ENCODE data around the gene BCL2L2.
"Not testable (repeated sequence)": the region's sequence is repeated elsewhere in the genome, so short reads cannot be mapped to it uniquely, and the experiment has no call there.

BCL2L2 gene

GRCh38 chr14:23324993-23325392 lies 18.4 kb downstream of the BCL2L2 start:
- no peak for DNase-seq

GRCh38 chr14:23325746-23326145 lies 19.1 kb downstream of the BCL2L2 start:
- not testable (repeated sequence) for DNase-seq

- DNase-seq = no peak
These were observed 20.1 kb downstream of the BCL2L2 start for GRCh38 chr14:23326491-23327332.

- DNase-seq = peak; percentile 53
These were observed 21.5 kb downstream of the BCL2L2 start for GRCh38 chr14:23327947-23328744.

- no peak for DNase-seq
These were observed 29.0 kb downstream of the BCL2L2 start for GRCh38 chr14:23335623-23336022.

- no peak for DNase-seq
These were observed 33.1 kb downstream of the BCL2L2 start for GRCh38 chr14:23339506-23340268.

- no peak for DNase-seq
These were observed 37.8 kb downstream of the BCL2L2 start for GRCh38 chr14:23344481-23344880.

- DNase-seq = no peak
These were observed 39.5 kb downstream of the BCL2L2 start for GRCh38 chr14:23345987-23346692.

- DNase-seq = no peak
These were observed 40.2 kb downstream of the BCL2L2 start for GRCh38 chr14:23346693-23347405.

GRCh38 chr14:23347406-23348296 lies 41.0 kb downstream of the BCL2L2 start:
- no peak for DNase-seq

- DNase-seq = no peak
These were observed 41.6 kb downstream of the BCL2L2 start for GRCh38 chr14:23348297-23348655.

- no peak for DNase-seq
These were observed 42.7 kb downstream of the BCL2L2 start for GRCh38 chr14:23349156-23349845.

GRCh38 chr14:23351681-23352505 lies 45.3 kb downstream of the BCL2L2 start:
- DNase-seq = no peak

GRCh38 chr14:23352506-23353432 lies 46.1 kb downstream of the BCL2L2 start, which contains the start of gene SLC22A17:
Gene SLC22A17 (minus strand): TSS chr14:23352887.
- DNase-seq = peak; percentile 40

- no peak for DNase-seq
These were observed 46.8 kb downstream of the BCL2L2 start for GRCh38 chr14:23353433-23353780.

- no peak for DNase-seq
These were observed 48.4 kb downstream of the BCL2L2 start for GRCh38 chr14:23354990-23355389.

- DNase-seq = no peak
These were observed 49.3 kb downstream of the BCL2L2 start for GRCh38 chr14:23355871-23356435.

- no peak for DNase-seq
These were observed 50.0 kb downstream of the BCL2L2 start for GRCh38 chr14:23356662-23357061.
